CD4-positive, alpha-beta T cell treated with Interleukin-21 for 1 hour (primary cell): Measurements from ENCODE around the gene GPR158.
"Not testable (repeated sequence)": the region's sequence is repeated elsewhere in the genome, so short reads cannot be mapped to it uniquely, and the experiment has no call there.

ENCODE experiments used
- DNase-seq: peaks from one replicate; pipeline ENCODE4 v3.0.0-alpha.2; 2020

The GPR158 gene

GRCh38 chr10:25308278-25308677 is 133.5 kb downstream of the GPR158 start:
- no peak for DNase-seq

- DNase-seq = not testable (repeated sequence)
Measured at GRCh38 chr10:25317596-25318211, 142.9 kb downstream of the GPR158 start.

GRCh38 chr10:25327273-25327672 is 152.5 kb downstream of the GPR158 start:
- no peak for DNase-seq

- DNase-seq = no peak
Measured at GRCh38 chr10:25328361-25328760, 153.6 kb downstream of the GPR158 start.

- not testable (repeated sequence) for DNase-seq
Measured at GRCh38 chr10:25329587-25329986, 154.8 kb downstream of the GPR158 start.

GRCh38 chr10:25334445-25334844 is 159.6 kb downstream of the GPR158 start:
- no peak for DNase-seq

- DNase-seq = no peak
Measured at GRCh38 chr10:25336330-25336729, 161.5 kb downstream of the GPR158 start.

GRCh38 chr10:25338271-25338670 is 163.5 kb downstream of the GPR158 start:
- no peak for DNase-seq

GRCh38 chr10:25339966-25340365 is 165.2 kb downstream of the GPR158 start:
- DNase-seq = no peak

GRCh38 chr10:25349520-25349919 is 174.7 kb downstream of the GPR158 start:
- no peak for DNase-seq

GRCh38 chr10:25356609-25357008 is 181.8 kb downstream of the GPR158 start:
- DNase-seq = no peak

- no peak for DNase-seq
Measured at GRCh38 chr10:25357269-25357668, 182.5 kb downstream of the GPR158 start.

GRCh38 chr10:25382029-25382810 is 207.4 kb downstream of the GPR158 start:
- no peak for DNase-seq

- DNase-seq = not testable (repeated sequence)
Measured at GRCh38 chr10:25382901-25383300, 208.1 kb downstream of the GPR158 start.

- DNase-seq = no peak
Measured at GRCh38 chr10:25383686-25384085, 208.9 kb downstream of the GPR158 start.

GRCh38 chr10:25384618-25385017 is 209.8 kb downstream of the GPR158 start:
- DNase-seq = no peak

- no peak for DNase-seq
Measured at GRCh38 chr10:25388188-25388861, 213.5 kb downstream of the GPR158 start.

- DNase-seq = no peak
Measured at GRCh38 chr10:25388862-25389206, 214.0 kb downstream of the GPR158 start.

GRCh38 chr10:25390733-25391132 is 215.9 kb downstream of the GPR158 start:
- no peak for DNase-seq

GRCh38 chr10:25392132-25392531 is 217.3 kb downstream of the GPR158 start:
- no peak for DNase-seq

GRCh38 chr10:25393621-25394020 is 218.8 kb downstream of the GPR158 start:
- no peak for DNase-seq

- no peak for DNase-seq
Measured at GRCh38 chr10:25398680-25399079, 223.9 kb downstream of the GPR158 start.

GRCh38 chr10:25405871-25406270 is 231.1 kb downstream of the GPR158 start:
- no peak for DNase-seq

- no peak for DNase-seq
Measured at GRCh38 chr10:25417611-25418010, 242.8 kb downstream of the GPR158 start.
